GM18870 (cell line): ENCODE measurements around the gene ZNF275.
"Not testable (repeated sequence)": the region's sequence is repeated elsewhere in the genome, so short reads cannot be mapped to it uniquely, and the experiment has no call there.

ENCODE experiments used
- ATAC-seq: cut with Tn5 transposase; IDR thresholded peaks from one replicate; pipeline ENCODE4 v1.9.1; 2021; ENCODE audit warnings: moderate library complexity; ENCODE audit not compliant: unreplicated experiment

Gene ZNF275

GRCh38 chrX:153386097-153386496 is 52.1 kb downstream of the ZNF275 start:
- ATAC-seq, result no peak

DNA sequence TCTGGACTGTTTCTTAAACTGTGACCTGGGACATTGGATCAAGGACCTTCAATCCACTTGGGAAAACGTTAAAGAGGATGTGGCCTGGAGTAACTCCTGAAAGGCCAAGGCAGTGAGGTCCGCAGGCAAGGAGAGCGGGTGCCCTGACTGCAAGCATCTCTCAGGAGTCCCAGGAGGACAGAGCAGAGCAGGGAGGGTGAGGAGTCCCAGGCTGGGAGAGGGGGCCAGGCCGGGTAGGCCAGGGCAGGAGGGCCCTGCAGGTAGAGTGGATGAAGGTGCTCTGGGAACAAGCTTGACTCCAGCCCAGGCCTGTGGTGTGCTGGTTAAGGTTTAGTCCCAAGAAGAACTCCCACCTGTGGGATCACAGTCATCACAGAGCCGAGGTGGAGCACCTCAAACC is 53.4 kb downstream of the ZNF275 start:
- no peak for ATAC-seq

DNA sequence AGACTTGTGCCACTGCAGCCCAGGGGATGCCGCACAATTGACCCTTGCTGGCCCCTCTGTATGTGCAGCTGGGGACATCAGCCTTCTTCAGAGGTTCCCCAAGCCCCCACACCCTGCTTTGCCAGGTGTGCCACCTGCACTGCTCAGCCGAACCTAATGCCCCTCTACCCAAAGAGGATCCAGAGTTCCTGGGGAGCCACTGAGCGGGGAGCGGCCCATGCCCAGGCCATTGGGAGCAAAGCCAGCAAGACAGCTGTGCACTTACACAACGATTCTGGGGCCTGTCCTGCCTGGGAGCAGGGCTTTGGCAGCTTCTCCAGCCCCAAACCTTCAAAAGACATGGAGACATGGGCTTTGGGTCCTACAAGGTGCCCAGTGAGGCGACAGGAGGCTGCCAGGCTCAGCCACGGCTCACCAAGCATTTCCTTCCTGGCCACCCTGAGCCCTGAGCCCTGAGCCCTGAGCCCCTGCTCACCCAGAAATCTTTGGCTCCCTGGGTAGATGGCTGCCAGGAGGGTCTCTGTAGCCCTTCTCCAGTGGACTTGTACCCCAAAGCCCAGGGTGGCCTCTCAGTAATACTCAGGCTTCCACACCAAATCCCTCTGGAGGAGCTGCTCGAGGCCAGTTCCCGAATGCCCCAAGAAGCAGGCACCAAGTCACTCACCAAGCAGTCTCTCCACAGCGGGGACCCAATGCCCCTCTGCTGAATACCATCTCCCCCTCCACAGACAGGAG is 54.2 kb downstream of the ZNF275 start:
- no peak for ATAC-seq

DNA sequence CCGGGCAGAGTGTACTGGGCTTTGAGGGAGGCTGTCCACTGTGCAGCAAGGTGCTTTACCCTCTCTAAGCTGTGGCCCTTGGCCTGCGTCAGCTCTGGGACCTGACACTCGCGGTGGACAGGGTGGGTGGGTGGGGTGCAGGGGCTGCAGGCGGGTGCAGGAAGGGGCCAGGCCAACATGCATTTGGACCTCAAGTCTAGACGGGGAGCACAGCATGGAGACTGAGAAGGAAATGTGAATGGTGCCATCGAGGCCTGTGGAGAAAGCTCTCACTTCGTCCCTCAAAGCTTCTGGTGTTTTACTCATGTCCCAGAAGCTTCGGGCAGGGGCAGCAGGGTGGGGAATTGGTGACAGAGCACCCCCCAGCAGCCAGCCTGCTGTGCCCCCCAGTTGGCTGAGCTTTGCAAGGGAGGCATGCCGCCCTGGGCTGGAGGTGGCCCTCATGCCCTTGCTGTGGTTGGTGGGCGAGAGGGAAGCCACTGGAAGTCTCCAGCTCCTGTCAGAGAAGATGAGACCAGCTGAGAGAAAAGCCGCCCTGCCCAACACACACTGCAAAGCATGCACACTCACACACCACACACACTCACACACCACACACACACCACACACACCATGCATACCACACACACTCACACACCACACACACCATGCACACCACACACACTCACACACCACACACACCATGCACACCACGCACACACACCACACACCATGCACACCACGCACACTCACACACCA is 54.9 kb downstream of the ZNF275 start:
- no peak for ATAC-seq

- ATAC-seq, result not testable (repeated sequence)
Measured at GRCh38 chrX:153389460-153389768, 55.5 kb downstream of the ZNF275 start.

DNA sequence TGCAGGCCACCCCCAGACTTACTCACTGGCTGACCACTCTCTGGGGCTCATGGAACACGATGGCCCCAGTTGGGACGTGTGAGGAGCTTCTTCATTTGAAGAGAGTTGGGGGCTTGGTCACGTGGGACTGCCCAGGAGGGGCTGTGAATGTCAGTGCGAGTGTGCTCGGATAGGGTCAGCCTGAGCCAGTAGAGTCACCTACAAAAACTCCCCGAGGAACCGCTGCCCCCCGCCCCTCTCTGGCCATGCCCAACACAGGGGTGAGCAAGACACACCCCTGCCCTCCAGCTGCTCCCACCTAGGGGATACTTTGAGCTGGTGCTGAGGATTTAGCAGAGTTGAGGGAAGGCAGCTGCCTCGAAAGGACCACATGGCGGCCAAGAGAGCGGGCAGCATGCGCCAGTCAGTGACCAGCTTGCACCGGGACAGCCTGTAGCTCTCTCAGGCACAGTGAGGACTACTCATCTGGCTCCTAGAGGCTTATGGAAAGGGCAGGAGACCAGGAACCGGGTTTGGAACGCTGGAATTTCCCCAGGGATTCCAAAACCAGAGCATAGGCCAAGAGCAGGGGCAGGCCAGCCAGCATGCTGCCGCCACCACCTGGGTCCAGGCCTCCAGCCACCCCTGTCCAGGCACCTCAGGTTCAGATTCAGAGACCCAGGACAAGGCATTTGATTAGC is 58.8 kb downstream of the ZNF275 start:
- no peak for ATAC-seq

DNA sequence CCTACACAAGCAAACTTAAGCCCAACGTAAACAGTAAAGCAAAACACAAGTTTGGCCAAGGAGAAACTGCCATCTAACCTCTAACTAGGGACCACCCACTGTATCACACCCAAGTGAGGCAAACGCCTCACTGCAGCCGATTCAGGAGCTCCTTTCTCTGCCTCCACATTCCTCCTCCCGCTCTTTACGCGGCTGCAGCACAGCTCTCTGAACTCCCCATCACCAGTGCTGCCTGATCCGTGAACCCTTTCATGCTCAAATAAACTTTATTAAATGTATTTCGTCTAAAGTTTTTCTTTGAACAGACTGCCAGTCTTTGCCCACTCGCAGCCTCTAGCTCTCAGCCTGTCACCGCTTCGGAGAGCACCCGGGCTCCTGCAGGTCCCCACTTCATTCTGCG is 60.7 kb downstream of the ZNF275 start:
- no peak for ATAC-seq

DNA sequence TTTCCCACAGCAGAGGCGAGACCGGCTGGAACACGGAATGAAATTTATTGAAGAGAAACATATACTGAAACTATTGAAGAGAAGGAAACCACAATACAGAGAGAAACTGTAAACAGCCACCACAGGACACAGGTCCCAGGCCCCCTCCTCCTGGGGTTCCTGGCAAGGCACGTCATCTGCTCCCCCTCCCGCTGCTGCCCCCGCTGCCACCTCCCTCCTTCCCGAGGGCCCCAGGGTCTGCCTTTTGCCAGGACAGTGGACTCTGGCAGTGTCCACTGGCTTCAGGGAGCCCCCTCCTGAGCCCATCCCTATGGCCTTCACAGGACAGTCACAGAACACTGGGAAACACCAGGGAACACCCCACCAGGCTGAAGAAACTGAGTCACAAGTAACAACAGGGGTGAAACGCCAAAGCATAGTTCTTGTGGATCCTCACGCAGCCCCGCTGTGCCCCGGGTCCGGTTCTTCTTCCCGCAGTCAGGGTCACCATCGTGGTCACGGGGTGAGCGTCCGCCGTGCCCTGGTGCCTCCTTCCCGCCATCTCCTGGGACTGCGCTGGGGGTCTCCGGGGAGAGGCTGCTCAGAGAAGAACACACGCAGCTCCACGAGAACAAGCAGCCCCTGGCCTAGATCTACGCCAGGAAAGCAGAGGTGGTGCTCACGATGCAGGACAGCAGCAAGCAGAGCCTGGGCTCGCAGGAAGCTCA is 61.8 kb downstream of the ZNF275 start:
- no peak for ATAC-seq

DNA sequence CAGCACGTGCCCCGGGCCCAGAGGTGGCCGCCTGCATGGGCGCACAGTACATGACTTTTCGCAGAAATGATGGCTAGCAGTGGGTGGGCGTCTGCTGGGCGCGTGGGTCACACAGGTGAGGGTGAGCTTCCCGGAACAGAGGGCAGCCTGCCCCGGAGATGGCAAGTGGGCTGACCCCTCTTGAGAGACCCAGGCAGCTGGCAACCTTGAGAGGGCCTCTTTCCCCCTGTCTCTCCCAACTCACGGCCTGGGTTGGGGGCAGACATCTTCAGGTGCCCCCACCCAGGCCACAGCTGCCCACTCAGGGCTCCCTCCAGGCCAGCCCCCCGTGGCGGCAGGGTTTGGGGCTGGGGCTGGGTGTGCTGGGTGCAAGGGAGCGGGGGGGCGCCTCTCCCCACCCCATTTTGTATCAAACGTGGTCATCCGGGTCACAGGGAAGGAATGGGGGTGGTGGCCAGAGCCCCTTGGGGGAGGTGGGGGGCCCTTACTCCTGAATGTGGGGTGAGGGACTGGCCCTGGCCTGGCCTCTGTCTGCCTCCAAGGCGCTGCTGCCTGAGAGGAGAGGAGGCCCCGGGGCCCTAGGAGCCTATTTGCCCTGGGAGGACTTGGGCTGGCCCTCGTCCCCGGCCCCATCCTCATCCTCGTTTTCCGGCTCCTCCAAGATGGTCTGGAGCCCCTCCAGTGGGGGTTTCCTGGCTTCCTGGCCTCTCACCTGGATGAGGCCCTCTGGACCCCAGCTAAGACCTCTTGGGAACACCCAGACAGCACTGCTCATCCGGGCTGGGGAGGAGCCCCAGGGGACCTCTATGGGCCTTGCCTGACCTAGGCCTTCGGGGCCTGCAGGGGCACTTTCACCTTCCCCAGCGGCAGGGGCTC is 62.6 kb downstream of the ZNF275 start:
- no peak for ATAC-seq

DNA sequence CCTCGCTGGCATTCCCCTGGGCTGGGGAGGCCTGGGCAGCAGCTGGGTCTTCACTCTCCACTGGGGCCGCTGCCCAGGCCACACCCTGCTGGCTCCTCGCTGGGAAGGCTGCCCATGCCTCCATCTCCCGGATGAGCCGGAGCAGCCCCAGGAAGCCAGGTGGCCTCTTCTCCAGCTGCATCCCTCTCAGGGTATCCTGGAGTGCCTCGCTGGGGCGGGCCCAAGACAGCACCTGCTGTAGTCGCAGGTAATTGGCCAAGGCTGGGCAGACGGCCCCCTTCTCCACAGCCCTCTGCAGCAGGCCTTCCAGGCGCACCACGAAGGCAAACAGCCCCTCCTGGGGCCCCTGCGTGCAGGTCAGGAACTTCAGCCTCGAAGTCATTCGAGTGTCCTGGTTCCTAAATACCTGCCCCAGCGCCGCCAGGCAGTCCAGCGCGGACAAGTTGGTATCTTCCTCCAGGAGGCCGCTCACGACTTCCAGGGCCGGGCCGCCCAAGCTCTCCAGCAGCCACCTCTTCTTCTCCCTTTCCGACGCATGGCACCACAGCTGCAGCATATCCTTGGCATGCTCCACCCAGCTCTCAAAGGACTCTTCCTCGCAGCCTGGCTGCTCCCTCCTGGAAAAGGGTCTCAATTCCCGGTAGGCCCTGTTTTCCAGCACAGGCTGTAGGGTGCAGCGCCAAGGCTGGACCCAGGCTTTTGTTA is 63.5 kb downstream of the ZNF275 start:
- no peak for ATAC-seq

DNA sequence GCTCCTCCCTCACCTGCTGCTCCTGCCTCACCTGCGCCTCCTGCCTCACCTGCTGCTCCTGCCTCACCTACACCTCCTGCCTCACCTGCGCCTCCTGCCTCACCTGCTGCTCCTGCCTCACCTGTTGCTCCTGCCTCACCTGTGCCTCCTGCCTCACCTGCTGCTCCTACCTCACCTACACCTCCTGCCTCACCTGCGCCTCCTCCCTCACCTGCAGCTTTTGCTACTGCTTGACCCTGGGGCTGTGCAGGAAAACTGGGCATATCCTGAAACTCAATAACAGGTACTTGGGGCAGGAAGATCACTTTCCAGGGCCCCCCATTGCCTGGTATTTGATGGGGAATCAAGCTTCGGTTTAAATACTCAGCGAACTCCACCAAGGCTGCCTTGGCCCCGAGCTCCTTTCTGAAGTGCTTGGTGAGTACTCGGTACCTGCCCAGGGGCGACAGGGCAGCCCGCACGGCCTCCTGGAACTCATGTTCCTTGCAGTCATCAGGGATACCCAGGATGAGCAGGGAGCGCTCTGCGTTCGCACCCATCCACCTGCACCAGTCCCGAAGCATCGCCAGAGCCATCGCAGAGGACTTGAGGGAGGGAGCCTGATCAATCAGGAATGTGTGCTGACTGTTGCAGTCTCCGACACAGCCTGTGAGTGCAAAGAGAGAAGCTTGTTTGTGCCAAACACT is 64.5 kb downstream of the ZNF275 start:
- no peak for ATAC-seq

DNA sequence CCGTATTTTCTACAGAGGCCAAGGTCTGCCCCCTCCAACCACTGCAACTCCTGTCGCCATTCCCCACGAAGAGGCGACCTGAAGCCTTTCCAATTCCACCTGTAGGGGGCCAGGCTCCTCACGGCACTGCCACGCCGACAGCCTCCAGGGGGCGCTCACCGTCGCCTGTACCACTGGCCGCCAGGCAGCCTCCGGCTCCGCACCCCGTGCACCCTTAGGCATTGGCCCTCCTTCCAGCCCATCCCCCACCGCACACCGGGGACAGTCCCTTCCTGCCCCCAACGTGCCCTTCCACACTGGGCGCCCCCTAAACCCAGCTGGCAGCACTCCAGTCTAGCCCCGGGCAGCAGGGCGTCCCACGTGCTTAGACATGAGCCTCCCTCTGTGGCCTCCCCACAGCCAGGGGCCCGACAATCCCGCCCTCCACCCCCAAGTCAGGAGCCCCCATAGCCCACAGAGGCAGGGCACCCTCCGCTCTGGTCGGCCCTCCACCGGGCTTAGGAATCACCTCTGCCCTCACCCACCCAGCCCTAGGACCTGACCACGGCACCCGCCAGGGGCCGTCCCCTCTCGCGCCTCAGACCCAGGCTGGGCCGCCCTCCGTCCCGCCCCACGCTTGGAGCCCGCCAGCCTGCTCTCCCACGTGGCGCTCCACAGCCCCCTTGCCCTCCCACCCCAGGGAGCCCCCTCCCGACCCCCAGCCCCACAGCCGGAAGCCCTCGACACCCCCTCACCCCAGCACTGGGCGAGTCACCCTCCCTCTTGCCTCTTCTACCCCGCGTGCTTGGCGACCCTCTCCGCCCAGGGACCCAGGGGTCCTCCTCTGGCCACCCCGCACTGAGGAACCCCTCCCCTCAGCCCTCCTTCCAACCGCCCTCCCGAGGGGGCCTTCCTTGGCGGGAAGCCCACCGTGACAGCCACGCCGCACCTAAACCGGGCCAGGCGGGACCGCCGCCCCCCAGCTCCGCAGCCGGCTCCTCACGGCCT is 66.5 kb downstream of the ZNF275 start:
- no peak for ATAC-seq

DNA sequence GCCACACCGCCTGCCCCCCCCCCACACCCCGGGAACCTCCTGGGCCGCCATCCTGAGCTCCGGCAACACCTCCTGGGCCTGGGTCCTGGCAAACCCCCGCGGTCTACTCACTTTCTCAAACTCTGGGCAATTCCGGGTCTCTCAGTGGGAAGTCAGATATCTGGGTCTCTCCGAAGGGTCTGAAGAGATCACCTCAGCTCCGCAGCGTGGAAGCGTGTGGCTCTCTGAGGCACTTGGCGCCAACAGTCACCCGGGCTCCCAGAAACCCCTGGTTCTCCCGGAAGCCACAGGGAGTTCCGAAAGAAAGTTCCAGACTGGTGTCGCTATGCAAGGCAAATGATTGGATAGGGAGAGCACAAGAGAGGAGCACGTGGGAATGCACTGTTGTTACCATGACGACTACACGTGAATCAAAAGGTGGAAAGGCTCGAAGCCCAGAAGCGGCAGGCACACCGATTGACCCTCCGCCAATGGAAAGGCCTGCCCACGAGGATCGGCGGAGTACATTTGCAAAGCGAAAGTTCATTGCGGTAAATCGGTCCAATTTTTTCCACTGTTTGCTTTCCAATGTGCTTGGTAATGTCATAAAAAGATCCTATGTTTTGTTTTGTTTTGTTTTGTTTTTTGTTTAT is 67.3 kb downstream of the ZNF275 start, which contains the start of gene PNMA6E:
TSS of gene PNMA6E (minus strand) at position 218 of the 632 bp plus-strand sequence. CDS start 2,501 bp downstream, outside the sequence.
- ATAC-seq, result no peak
